GM12874 (cell line): ENCODE data around the gene SUCLA2.

Experiments used
- TF ChIP-seq, protein P1 (sequence below): IDR thresholded peaks from 2 replicates; pipeline ENCODE4 v1.5.1; 2011; ENCODE audit warnings: low read depth, mild to moderate bottlenecking, control low read depth, low read length, moderate library complexity; ENCODE audit not compliant: insufficient read depth

SUCLA2 gene

DNA sequence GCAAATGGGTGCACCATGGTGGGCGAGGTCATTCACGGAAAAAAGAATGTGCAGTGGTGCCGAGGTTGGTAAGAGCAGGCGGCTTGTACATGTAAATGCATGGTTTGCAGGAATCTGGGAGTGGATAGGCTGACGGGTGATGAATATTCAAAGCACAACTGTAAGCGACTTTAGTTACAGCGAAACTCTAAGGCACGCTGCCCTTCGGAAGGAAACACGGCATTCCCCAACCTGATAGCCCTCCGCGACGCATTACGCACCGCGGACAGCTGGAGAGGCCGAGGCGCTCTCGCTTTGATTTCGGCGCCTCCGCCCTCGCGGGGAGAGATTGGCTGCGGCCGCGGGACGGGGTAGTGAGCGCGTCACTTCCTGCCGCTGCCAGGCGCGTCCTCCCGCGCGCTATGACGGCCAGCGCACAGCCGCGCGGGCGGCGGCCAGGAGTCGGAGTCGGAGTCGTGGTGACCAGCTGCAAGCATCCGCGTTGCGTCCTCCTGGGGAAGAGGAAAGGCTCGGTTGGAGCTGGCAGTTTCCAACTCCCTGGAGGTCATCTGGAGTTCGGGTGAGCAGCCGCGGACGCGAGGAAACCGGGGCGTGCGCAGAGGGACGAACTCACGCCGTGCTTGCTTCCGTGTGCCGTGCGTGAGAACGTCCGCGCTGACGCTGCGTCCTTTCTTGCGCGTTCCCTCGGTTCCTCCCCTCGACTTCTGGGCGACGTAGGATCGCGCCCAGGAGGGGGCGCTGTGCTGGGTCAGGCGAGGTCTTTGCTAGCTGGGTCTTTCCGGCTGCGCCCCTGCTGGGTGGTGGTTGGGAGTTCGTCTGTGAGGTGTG is 36.5 kb upstream of the SUCLA2 start, which contains the start of gene NUDT15:
NUDT15 (plus strand) TSS at position 381 of the 828 bp plus-strand sequence; CDS start at position 402, 21 bp downstream.
- TF ChIP-seq, protein P1, sequence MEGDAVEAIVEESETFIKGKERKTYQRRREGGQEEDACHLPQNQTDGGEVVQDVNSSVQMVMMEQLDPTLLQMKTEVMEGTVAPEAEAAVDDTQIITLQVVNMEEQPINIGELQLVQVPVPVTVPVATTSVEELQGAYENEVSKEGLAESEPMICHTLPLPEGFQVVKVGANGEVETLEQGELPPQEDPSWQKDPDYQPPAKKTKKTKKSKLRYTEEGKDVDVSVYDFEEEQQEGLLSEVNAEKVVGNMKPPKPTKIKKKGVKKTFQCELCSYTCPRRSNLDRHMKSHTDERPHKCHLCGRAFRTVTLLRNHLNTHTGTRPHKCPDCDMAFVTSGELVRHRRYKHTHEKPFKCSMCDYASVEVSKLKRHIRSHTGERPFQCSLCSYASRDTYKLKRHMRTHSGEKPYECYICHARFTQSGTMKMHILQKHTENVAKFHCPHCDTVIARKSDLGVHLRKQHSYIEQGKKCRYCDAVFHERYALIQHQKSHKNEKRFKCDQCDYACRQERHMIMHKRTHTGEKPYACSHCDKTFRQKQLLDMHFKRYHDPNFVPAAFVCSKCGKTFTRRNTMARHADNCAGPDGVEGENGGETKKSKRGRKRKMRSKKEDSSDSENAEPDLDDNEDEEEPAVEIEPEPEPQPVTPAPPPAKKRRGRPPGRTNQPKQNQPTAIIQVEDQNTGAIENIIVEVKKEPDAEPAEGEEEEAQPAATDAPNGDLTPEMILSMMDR = peak; percentile 100

DNA sequence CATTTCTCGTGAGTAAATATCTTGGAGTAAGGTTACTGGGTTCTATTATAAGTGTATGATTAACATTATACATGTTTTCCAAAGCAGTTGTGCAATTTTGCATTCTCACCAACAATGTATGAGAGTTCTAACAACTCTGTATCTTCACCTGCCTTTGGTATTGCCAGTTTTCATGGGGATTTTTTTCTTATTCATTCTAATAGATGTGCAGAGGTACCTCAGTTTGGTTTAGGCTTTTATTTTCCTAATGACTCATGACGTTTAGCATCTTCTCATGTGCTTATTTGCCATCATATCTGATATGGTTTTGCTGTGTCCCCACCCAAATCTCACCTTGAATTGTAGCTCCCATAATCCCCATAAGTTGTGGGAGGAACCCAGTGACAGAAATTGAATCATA is 28.8 kb upstream of the SUCLA2 start:
- TF ChIP-seq, protein P1 = no peak

DNA sequence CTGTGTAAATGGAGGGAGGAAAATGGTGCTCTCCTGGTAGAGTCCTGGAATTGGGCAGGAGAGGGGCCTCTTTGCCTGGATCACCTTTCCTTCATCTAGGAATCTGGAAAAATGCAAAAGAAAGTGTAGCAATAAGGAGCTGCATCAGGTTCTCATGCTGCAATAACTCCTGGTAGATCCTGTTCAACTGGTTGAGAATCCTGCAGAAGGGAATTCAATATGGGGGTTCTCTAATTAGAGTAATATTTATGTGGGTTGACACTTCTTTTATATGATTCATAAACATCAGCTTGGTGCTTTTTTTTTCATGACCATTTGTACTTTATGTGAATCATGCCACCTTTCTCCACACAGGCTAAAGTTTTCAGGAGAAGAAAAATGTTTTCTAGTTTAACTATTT is 27.0 kb upstream of the SUCLA2 start:
- TF ChIP-seq, protein P1 = no peak

DNA sequence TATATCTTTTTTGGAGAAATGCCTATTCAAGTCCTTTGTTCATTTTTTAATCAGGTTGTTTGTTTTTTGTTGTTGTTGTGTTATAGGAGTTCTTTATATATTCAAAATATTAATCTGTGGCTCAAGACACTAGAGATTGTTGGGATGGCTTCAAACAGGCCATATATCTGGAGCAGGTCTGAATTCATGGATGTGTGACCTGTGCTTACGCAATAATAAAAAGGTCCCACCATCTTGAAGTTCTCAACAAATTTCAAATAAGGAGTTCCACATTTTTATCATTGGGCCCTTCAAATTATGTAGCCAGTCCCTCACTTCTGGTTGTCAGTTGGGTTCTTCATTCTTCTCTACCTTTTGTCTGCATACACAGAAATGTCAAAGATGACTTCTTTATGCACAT is 18.7 kb upstream of the SUCLA2 start:
- TF ChIP-seq, protein P1 = no peak

DNA sequence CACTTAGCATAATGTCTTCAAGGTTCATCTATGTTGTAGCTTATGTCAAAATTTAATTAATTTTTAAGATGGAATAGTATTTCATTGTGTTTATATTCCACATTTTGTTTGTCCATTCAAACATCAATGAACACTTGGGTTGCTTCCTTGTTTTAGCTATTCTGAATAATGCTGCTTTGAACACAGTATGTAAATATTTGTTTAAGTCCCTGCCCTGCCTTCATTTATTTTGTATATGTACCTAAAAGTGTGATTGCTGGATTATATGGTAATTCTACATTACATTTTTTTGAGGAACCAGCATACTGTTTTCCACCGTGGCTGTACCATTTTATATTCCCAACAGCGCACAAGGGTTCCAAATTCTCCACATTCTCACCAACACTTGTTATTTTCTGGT is 17.6 kb upstream of the SUCLA2 start:
- TF ChIP-seq, protein P1 = no peak

DNA sequence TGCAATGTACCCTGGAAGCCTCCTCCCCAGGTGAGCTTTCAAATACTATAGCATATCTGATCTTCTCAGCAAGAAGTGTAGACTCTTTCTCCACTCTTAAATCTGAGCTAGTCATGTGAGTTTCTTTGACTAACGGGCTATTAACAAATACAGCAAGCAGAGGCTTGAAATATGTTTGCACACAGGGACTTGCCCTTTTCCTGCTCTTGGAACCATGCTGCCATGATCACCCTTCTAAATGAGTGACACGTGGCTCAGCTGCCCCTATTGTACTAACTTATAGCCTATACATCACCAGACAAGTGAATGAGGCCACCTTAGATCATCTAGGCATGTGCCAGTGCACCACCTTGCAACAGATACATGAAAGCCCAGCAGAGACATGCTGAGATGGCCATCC is 13.3 kb upstream of the SUCLA2 start:
- TF ChIP-seq, protein P1 = no peak

DNA sequence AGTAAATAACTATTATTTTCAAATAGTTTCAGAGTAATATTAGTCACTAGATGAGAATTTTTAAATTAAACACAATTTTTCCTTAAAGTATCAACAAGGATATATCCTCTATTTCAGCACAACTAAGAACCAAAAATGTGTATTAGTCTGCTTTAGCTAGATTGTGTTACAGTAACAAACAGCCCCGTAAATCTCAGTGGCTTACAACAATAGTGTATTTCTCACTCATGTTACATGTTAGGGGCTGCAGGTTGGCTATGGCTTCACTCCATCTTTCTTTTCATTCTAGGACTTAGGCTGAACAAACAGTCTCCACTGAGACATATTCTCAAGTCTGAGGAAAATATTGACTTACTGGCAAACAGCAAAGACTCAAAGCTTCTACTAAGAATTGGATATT is 11.6 kb upstream of the SUCLA2 start:
- TF ChIP-seq, protein P1 = no peak
